Bronchial epithelial cell (primary cell): ENCODE measurements around the gene ABCC2. TPM values are rescaled to one million over a fixed set of nuclear protein-coding genes. Genes with fewer than 3 reads are reported as not detected.
"Not testable (repeated sequence)": the region's sequence is repeated elsewhere in the genome, so short reads cannot be mapped to it uniquely, and the experiment has no call there.

Experiments used
- DNase-seq: peaks from one replicate; pipeline ENCODE4 v3.0.0-alpha.2; 2010; ENCODE audit warnings: low read depth
- FAIRE-seq: peaks from 2 replicates; lab custom pipeline; 2011; peaks lifted over from hg19 to GRCh38; lab: Jason Lieb, UNC
- H3K27me3 ChIP-seq: 2 replicates; pipeline ENCODE4 v1.5.1; 2011; ENCODE audit warnings: low read length; ENCODE audit not compliant: control insufficient read depth, insufficient read depth
- H3K36me3 ChIP-seq: 2 replicates; pipeline ENCODE4 v1.5.1; 2011; ENCODE audit warnings: low read length; ENCODE audit not compliant: control insufficient read depth, insufficient read depth
- H3K4me3 ChIP-seq: 2 replicates; pipeline ENCODE4 v1.5.1; 2011; ENCODE audit warnings: mild to moderate bottlenecking, low read depth, low read length, control low read depth
- CTCF ChIP-seq: IDR thresholded peaks from 2 replicates; pipeline ENCODE4 v1.5.1; 2011; ENCODE audit warnings: mild to moderate bottlenecking, moderate library complexity, low read length, control low read depth, inconsistent platforms; ENCODE audit not compliant: insufficient read depth, severe bottlenecking
- total RNA-seq: library from RNA; depleted of rRNA; stranded (reverse); fragments of >200 nt; gene quantifications from 2 replicates; pipeline ENCODE4 v1.2.1, GENCODE V29; 2014

The ABCC2 gene
- total RNA-seq: 0.53 and 1.0 TPM in 2 replicates

DNA sequence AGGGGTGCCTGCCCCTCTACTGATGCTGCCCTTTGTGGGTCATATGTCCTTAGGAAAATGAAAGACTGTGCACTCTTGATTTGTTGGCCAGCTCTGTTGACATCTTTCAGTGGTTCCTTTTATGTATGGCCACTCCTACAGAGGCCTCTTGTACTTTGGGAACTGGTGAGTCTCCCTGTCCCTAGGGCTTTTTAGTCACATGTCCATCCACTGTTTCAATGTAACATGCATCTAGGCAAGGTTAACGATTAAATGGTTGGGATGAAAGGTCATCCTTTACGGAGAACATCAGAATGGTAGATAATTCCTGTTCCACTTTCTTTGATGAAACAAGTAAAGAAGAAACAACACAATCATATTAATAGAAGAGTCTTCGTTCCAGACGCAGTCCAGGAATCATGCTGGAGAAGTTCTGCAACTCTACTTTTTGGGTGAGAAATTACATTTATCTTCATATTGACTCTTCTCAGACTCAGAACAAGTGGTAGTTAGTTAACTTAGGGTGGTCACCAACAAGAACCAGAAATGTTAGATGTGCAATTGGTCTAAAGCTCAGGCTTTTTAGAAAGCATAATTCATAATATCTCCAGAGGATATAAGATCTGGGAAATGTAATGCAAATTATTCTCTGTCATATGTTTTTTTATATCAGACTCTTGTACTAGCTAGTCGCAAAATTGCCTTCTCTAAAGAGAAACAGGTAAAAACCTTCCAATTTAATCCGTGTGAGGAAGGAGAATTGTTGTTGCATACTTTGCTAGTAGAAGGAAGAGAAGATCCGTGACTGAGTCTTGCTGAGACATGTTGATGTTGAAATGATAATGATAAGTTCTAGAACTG, at the start of gene ABCC2:
TSS of gene ABCC2 (plus strand) at position 194 of the 840 bp plus-strand sequence. CDS start at position 399, 205 bp downstream.
- DNase-seq: peak; percentile 45
- TF ChIP-seq CTCF: no peak
- H3K36me3 ChIP-seq: no peaks in the 10 kb centered on the region
- no peak for FAIRE-seq
- no peaks in the 10 kb centered on the region for H3K27me3 ChIP-seq
- no peak within 1 kb of the TSS for H3K4me3 ChIP-seq

- FAIRE-seq: no peak
- TF ChIP-seq CTCF: no peak
- Histone ChIP-seq H3K27me3 (no peaks in the 10 kb centered on the region), H3K4me3 (peak overlapping the region; percentile 13), H3K36me3 (peaks cover 5% of the 10 kb centered on the region)
- DNase-seq: peak; percentile 8
Measured at GRCh38 chr10:99733366-99733765, 49.1 kb upstream of the ABCC2 start.

DNA sequence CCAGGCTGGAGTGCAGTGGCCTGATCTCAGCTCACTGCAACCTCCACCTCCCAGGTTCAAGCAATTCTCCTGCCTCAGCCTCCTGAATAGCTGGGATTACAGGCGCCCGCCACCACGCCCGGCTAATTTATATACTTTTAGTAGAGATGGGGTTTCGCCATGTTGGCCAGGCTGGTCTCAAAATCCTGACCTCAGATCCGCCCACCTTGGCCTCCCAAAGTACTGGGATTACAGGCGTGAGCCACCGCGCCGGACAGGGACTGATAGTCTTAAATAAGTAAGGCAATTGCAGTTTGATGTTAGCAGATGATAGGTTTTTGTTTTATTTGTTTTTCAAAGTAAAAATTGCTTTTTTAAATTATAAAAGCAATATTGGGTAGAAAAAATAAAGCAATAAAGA, 48.3 kb upstream of the ABCC2 start:
- FAIRE-seq, H3K36me3 ChIP-seq, H3K4me3 ChIP-seq, DNase-seq, H3K27me3 ChIP-seq: not testable (repeated sequence)

GRCh38 chr10:99740260-99740659, 42.2 kb upstream of the ABCC2 start:
- no peak overlapping the region for H3K4me3 ChIP-seq
- DNase-seq (no peak), FAIRE-seq (no peak)
- no peak for TF ChIP-seq CTCF
- peaks cover 15% of the 10 kb centered on the region for H3K36me3 ChIP-seq
- no peaks in the 10 kb centered on the region for H3K27me3 ChIP-seq

GRCh38 chr10:99740933-99741559, 41.4 kb upstream of the ABCC2 start:
- Histone ChIP-seq H3K36me3 (peaks cover 16% of the 10 kb centered on the region), H3K4me3 (no peak overlapping the region), H3K27me3 (no peaks in the 10 kb centered on the region)
- DNase-seq: no peak
- TF ChIP-seq CTCF: no peak
- no peak for FAIRE-seq

DNA sequence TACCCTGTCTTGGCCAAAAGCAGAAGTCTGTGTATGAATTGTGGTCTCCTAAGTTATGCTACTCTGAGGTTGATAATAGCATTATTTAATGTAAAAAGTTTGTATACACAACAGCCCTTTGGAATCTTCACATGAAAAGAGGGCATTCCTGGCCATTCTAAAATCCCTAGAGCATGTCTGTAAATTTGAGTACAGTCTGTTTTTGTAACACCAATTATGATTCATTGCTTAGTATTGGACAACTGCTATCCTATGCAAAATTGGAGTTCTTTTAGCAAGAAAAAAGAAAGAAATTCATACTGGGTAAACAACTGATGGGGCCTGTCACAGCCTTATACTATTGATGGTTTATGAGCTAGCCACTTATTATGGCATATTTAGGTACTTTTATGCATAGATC, 40.2 kb upstream of the ABCC2 start:
- peaks cover 17% of the 10 kb centered on the region for H3K36me3 ChIP-seq
- no peak for TF ChIP-seq CTCF

More for the DNA sequence above, 40.2 kb upstream of the ABCC2 start:
- H3K4me3 ChIP-seq: no peak overlapping the region
- H3K27me3 ChIP-seq: no peaks in the 10 kb centered on the region
- DNase-seq (no peak), FAIRE-seq (no peak)
